GM12865 (cell line): ENCODE results near the gene BEGAIN.

Experiments
- DNase-seq: peaks from one replicate; pipeline ENCODE4 v3.0.0; 2010; ENCODE audit warnings: low read depth
- H3K4me3 ChIP-seq: 2 replicates; pipeline ENCODE4 v1.5.1; 2011; ENCODE audit warnings: mild to moderate bottlenecking, low read depth, low read length, control low read depth
- CTCF ChIP-seq: IDR thresholded peaks from 2 replicates; pipeline ENCODE4 v1.5.1; 2011; ENCODE audit warnings: low read length, control low read depth, low read depth, inconsistent platforms; ENCODE audit not compliant: insufficient read depth; ENCODE audit errors: missing control alignments

Gene BEGAIN

GRCh38 chr14:100580316-100581227 is 6.6 kb downstream of the BEGAIN start:
- TF ChIP-seq CTCF, result no peak
- H3K4me3 ChIP-seq, result no peak overlapping the region
- DNase-seq, result no peak

DNA sequence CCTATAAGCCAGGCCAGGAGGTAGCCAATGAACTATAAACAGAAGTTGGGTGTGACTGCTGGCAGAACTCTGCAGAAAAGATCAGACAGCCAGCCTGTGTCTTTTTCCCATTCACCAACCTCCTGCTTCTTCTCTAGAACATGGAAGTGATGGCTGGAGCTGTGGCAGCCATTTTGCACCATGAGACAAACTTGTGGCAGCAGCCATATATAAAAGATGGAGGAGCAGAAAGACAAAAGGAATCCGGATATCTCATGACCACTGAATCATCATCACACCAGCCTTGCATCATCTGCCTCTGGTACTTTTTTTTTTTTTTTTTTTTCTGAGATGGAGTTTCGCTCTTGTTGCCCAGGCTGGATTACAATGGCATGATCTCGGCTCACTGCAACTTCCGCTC is 8.7 kb downstream of the BEGAIN start:
- no peak for DNase-seq
- no peak for TF ChIP-seq CTCF
- no peak overlapping the region for H3K4me3 ChIP-seq

- no peak for DNase-seq
- no peak overlapping the region for H3K4me3 ChIP-seq
- no peak for TF ChIP-seq CTCF
These were observed 9.2 kb downstream of the BEGAIN start for GRCh38 chr14:100577986-100578431.

- TF ChIP-seq CTCF, result no peak
- no peak overlapping the region for H3K4me3 ChIP-seq
- DNase-seq, result no peak
These were observed 9.8 kb downstream of the BEGAIN start for GRCh38 chr14:100577321-100577985.

- no peak overlapping the region for H3K4me3 ChIP-seq
- TF ChIP-seq CTCF, result no peak
- DNase-seq, result no peak
These were observed 10.8 kb downstream of the BEGAIN start for GRCh38 chr14:100576091-100577085.

DNA sequence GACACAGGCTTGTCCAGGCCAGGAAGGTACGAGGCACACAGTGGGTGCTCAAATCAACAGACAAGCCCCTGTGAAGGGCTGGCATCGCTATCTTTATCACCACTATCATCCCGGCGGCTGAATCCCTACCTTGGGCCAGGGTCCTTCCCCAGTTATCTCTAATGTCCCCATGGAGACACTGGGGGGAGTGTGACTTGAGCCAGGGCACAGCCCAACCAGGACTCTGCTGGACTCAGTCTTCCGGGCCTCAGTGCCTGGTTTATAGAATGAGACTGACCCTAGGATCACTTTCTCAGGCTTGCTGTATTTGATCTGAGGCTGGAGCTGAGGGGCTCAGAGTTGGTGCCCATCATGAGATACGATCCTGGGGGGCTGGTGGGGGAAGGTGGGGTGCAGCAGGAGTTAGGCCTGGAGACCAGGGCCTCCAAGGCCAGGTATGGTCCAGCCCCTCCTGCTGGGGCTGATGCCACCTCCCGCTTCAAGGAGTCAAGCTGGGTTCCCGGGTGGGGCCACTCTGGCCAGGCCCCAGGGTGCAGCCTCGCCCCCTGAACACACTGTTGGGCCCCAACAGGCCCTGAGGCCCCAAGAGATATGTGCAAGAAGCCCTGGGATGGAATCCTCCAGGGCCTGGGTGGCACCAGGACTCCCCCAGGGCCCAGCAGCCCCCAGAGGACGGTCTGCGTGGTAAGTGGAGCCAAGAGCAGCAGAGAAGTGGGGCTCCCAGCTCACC is 11.8 kb downstream of the BEGAIN start:
- H3K4me3 ChIP-seq, result no peak overlapping the region
- no peak for DNase-seq
- no peak for TF ChIP-seq CTCF
